C1 segment of cervical spinal cord (tissue), 14 donors: Measurements from ENCODE around the gene SNED1.

Experiments used
- DNase-seq, 14 donors: peaks; one replicate each; lab custom pipeline; 2025; lab: John Stamatoyannopoulos, UW

Gene SNED1

DNA sequence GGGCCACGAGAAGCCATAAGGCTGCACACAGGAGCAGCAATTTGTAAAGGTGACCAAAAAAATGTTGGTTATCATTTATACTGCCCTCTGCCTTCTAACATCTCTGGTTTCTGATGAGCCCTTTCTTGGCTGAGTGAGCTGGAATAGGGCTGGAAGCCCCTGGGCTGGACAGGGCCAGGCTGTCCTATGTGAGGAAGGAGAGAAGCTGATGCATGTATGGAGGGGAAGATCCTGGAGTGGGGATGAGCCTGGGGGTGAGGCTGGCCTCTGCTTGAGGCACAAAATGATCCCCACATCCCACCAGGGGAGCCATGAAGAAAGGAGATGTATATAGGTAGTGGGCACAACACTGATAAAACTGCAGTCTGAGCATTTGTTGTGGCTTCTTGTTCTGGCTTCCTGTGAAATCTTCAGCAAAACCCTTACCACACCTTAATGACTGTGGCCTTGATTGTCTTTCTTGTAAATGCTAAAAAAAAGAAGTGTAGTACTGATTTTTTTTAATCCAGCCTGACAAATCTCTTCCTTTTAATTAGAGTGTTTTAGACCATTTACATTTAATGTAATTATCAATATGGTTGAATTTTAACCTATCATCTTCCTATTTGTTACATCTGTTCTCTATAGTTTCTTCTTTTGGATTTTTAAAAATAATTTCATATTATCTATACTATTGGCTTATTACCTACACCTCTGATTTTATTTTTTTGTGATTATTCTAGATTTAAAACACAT, 5.6 kb downstream of the SNED1 start:
- no peak for DNase-seq

DNA sequence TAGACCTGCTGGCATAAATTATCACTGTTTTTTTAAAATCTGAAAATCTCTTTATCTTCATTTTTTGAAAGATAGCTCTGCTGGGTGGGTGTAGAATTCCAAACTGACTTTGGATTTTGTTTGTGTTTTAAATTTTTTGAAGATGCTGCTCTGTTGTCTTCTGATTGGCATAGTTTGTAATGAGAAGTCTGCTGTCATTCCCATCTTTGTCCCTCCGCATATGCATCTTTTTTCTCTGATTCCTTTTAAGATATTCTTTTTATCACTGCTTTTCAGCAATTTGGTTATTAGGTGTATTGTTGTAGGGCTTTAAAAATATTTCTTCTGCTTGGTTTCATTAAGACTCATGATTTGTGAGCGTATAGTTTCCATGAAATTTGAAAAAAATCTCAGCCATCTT, 7.2 kb downstream of the SNED1 start:
- no peak for DNase-seq

DNA sequence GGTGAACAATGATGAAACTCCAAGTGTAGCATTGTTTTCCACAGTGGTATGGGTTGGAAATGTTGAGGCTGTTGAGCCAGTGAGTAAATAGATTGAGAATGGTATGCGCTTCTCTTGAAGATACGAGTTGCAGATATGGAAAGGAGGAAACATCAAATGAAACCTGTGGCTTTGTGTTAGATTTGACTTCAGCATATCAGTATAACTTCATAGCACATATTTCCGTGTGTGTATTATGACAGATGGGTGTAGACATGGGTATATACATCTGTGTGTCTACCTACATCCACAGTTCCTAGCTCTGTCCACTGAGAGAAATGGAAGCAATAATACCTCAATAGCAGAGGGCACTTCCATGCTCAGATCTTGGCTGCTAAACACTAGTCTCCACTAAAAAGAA, 8.0 kb downstream of the SNED1 start:
- DNase-seq, result no peak

DNA sequence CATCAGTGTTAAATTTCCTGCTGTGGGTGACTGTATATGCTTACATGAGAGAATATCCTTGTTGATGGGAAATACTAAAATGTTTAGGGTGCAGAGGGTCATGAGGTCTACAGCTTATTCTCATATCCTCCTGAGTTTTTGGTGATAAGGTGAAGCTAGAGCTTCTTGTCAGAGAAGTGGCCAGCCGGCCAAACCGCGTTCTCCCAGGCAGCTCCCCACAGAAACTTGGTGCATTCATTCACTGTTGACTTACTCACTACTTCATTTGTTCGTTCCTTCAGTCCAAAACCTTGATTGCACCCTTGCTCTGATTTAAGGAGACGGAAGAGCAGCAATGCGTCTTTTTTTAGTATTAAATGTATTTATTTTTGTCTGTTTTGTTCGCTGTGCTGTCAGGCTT, 8.7 kb downstream of the SNED1 start:
- no peak for DNase-seq

DNA sequence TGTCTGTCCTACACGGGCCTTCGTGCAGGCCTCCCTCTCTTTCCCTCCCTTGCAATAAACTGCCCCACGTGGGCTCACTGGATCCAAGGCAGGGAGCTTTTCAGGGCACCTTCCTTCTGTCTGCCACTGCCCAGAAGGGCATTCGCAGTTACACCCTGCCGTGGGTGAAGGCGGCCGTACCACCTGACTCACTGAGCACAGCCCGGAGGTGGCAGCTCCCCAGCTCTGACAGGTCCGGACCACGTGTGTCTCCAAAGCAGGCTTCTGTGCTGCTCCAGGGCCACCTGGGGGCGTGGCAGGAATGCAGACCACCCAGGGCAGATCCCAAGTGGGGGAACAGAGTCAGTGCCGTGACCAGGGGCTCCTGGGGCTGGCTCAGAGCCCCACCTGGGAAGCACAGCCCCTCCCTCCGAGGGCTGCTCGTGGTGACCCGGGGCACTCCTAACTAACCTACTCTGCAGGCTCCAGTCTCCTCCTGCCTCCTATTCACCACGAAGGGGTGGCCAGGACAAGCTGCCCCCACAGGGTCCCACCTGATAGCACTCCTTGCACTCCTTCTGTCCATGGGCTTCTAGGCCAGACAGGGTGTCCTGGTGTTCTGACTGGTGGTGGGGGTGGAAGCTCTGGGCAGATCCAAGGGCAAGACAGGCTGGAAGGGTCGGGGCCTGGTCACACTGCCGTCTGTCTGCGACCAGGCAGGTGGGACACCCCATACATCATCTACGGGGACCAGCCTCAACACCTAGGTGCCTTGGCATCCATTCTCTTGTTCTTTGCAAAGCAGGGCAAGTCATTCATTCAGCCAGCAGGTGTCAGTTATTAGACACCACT, 9.7 kb downstream of the SNED1 start:
- DNase-seq, result peak in 1 of 14 donors; percentile 20

DNA sequence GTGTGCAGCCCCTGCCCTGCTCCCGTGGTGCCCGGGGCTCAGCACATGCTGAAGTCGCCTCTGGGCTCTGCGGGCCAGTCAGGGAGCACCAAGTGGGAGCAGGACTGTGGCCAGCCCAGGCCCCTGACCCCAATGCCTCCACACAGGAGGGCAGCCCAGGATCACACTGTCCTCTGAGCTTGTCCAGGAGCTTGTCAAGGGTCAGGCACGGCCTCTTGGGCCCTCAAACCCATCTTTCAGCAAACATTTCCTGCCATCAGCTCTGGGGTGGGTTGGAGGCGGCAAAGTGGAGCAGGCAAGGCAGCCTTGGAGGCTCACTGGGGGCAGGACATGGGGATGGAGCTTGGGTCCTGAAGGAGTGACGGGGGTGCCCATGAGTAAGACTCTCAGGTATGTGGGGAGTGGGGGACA, 10.3 kb downstream of the SNED1 start:
- DNase-seq, result no peak

DNA sequence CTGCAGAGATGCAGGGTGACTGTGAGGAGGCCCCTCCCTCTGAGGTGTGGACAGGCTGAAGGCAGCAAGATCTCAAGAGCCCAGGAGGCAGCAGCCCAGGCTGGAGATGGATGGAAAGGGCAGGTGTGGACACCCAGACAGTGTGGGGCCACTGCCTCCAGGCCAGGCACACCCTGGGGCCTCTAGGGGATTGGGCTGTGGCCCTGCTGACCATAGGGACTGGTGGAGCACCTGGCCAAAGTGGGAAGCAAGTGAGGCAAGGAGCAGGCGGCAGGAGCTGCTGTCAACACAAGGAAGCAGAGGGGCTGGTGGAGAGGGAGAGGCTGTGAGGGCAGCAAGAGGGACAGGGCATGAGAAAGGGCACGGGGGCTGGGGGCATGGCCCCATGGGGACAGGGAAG, 10.8 kb downstream of the SNED1 start:
- DNase-seq, result no peak

DNA sequence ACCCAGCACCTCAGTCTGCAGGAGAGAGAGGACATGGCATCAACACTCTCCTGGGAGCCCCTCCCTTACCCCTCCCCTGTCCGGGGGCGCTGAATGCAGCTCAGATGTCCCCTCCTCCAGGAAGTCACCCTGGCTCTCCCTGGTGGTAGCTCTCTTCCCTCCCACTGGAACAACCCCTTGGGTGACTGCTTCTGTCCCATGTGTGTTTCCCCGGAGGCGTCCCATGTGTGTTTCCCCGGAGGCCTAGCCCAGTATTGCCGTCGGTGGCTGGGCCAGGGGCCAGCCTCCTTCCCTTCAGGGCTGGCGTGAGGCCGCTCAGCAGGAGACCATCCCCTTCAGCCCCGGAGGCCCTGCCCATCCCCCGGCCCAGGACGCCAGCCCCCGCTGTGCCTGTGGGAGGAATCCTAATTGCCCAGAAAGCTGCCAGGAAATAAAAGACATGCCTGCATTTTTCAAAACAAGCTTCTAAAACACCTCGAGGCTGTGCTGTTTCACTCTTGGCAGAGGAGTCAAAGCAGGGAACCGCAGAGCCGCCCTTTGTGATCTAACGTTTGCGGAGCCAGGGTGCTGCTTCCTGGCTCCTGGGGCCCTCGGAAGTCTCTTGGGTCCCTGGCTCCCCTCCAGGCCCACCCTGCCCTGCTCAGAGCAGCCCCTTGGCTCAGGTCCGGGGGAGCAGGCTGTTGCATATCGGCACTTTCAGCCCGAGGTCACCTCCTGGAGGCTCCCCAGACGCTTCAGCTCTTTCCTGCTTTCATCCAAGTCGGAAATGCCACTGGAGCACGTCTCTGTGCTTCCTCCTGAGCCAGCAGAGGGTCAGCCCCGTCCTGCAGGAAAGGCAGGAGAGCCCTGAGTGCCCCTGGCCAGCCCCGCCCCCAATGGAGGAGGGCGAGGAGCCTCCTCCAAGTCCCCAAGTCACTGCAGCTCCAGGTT, 11.4 kb downstream of the SNED1 start:
- DNase-seq, result peak in 8 of 14 donors; percentile 30 to 83 (median 40)

DNA sequence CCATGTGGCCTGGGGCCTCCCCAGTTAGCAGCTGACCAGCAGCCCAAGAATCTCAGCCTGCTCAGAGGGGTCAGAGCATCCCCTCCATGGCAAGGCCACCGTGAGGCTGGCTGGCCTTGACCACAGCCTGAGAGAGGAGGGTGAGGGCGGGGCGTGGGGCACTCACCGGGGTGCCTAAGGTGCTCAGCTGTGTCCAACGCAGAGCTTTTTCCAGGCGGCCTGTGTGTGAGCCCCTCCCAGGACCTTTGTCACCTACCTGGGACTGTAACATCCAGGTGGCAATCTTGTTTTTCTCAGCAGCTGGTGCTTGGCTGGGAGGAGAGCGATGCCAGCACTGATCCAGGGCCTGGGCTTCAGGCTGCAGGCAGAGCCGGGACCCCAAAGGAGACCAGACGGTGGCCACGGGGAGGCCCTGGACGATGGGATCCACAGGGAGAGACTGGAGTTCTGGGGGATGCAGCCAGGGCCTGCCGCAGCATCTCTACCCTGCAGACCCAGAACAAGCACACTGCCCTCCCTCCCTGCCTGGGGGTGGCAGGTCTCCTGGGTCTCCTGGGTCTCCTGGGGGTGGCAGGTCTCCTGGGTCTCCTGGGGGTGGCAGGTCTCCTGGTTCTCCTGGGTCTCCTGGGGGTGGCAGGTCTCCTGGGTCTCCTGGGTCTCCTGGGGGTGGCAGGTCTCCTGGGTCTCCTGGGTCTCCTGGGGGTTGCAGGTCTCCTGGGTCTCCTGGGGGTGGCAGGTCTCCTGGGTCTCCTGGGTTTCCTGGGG, 12.3 kb downstream of the SNED1 start:
- no peak for DNase-seq

DNA sequence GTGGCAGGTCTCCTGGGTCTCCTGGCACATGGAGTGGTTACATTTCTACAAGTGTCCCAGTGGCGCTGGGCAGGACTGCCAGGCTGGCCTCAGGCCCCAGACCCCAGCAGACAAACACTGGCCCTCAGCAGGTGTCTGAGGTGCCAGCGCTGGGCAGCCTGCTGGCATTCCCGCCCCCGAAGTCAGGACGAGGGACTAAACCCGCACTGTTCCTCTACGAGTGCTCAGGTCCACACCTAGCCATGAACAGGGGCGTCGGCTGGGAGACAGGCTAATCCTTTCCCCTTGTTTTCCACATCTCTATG, 12.8 kb downstream of the SNED1 start:
- no peak for DNase-seq

DNA sequence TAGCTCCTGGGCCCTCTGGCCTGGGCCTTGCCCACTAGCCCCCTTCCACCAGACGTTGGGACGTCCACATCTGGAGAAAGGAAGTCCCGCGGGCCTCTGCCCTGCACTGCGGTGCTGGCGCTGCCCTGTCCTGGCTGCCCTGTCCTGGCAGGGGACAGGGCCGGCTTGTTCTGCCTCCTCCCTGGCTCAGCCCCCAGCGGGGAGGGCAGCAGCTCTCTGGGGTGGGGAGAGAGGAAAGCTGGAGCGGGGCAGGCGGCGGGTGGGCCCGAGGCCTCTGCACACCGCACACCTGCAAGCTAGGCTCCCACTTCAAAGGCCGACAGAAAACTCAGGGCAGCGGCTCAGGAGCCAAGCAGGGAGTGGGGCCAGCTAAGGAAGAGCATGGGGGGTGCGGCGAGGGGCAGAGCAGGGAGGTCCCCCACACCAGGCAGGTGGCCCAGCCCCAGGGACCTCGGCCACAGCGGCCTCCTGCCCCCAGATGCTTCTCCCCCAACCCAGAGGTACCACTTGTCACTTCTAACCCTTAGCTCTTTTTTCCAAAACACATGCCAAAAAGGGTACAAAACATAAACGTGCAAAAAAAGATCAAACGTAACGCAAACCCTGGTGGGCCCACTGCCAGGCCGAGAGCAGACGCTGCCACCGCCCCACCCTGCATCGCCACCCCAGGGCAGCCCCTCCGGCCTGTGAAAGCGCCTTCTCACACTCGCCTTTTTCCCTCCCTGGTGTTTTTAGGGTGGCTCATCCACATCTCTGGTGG, 13.5 kb downstream of the SNED1 start:
- no peak for DNase-seq

DNA sequence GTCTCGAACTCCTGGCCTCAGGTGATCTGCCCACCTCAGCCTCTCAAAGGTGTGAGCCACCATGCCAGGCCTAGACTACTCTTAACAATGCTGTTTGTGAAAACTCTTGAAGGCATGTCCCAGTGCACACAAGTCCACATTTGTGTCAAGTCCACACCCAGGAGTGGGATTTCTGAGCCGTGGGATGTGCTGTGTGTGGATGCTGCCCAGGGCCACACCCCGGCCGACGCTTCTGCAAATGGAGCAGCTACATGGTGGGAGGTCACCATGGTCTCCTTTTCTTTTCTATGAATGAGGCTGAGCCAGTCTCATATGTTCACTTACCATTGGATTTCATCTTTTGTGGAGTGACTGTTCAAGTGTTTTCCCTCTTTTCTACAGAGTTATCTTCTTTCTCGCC, 15.8 kb downstream of the SNED1 start:
- no peak for DNase-seq

DNA sequence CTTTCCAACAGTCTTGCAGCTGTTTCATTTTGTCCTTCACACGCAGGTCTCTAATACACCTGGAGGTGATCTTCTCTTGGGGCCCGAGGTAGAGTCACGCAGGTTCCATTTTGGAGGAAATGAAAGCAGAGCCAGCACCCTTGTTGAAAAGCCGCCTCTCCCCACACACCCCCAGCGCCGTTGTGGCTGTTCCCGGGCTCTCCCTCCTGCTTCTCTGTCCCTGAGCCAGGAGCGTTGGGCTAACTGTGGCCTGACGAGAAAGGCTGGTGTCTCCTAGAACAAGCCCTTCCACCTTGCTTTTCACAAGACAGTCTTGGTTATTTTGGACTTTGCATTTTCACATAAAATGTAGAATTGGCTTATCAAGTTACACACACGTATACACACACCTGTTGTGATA, 16.3 kb downstream of the SNED1 start:
- no peak for DNase-seq

DNA sequence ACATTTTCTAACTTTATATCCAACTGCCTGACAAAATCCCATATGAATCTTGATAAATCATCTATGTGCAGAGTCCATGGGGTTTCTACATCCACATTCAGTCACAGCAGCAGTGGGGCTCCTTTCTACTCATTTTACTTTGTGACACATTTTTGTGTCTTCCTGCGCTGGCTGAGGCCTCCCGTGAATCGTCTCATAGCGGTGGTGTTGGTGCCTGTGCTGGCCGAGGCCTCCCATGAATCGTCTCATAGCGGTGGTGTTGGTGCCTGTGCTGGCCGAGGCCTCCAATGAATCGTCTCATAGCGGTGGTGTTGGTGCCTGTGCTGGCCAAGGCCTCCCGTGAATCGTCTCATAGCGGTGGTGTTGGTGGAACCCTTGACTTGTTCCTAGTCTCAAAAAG, 17.0 kb downstream of the SNED1 start:
- DNase-seq, result no peak

DNA sequence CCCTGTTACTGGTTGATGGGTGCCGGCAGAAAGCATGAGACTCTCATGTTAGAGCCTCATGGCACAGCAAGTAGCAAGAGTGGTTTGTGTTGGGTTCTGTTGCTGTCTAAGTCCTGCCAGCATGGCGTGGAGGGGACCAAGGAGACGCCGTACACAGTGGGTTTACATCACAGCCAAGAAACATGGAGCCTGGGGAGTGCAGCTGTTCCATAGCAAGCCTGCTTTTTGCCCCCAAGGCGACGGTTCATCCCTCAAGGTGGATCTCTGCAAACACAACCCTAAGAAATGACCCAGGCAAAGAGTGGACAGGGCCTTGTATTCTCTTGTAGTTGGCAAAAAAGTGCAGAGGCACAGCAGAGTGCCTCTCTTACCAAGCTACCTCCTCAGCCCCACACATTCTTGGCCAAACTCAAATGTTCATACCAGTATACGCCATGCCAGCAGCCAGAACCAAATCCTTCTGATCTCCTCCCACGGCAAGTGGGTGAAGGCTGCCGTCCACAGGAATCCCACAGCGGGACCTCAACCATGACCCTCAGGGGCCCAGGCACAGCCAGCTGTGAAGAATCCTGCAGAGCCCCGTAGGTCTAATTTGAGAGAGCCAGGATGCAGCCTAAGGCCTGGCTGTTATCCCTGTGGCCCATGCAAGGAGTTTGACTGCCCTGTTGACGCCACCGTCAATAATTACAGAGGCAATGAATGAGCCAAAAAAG, 19.0 kb downstream of the SNED1 start:
- DNase-seq, result no peak

DNA sequence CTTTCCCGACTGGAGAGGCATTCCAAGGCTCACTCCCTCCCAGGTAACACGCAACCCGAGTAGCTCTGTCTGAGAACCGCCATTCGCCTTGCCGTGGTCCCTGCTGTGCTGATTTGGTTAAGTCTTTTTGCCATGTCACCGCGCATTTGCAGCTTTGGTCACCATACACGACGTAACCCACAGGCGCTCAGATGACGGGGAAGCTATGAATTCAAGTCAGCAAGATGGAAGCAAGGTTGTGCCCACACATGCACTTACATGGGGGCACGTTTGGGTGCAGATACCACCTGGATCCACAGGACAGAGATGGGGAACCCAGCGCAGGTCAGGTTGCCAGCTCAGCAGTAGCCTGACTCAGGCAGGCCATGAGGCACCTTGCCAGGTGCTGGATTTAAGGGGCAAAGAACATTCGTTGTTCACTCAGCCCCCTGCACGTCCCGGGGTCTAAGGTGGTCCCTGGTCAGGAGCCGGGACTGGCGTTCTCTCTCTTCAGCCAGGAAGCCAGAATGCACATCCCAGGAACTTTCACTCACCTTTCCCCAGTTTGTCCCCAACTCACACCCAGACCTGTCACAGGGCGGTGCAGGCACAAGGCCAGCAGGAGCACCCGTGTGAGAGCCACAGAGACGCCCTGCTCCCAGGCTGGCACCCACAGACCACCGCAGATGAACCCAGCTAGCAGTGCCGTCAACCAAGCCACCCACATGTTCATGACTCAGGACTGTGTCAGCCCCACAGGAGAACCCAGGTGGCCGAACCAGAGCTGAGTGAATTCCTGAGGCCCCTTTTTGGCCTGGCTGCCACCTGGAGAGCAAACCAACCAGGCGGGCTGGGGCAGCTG, 19.9 kb downstream of the SNED1 start:
- DNase-seq, result no peak

DNA sequence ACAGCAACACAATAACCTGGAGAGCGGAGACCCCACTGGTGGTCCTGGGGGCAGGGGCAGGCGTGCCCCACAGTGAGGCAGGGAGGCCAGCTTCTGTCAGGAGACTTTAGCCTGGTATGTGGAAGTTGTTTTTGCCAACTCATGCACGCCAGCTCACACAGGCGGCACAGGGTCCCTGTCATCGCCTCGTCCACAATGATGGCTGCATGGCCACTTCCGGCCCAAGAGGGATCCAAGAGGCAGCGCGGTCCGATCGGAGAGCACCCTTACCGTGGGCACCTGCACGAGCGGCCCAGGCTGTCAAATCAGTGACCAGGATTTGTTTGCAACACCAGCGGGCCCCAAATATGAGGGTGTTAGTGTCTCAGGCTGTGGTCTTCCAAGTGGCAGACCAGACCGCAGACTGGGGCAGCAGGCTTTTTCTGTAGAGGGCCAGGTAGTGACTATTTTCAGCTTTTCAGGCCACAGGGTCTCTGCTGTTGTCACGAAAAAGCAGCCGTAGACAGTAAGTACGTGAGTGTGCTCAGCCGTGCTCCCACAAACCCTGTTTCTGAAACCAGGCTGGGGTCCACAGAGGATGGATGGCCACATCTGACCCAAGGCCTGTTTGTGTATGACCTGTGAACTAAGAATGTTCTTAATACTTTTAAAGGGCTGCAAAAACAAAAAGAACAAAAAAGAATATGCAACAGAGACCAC, 21.2 kb downstream of the SNED1 start:
- DNase-seq, result no peak

DNA sequence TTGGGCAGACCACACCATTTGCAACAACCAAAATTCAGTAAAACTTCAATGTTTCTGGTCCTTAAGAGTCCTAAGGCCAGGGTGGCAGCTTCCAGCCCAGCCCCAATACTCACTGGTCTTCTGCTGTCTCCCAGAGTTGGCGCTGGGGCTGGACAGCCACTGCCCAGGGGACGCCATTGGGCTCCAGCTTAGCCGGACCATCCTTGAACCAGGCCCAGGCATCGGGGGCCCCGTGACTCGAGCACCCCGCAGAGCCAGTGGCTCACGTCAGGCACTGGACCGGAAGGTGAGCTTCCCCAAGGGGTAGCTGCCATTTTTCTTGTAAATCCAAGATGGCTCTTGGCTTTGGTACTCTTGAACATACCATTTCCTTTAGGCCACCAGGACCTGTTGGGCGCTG, 21.8 kb downstream of the SNED1 start:
- DNase-seq, result no peak
